GM04503 (cell line): ENCODE results near the gene BCL2.

Source experiments
- DNase-seq: peaks from one replicate; pipeline ENCODE4 v3.0.0-alpha.2; 2012; ENCODE audit warnings: low read depth

The BCL2 gene

DNA sequence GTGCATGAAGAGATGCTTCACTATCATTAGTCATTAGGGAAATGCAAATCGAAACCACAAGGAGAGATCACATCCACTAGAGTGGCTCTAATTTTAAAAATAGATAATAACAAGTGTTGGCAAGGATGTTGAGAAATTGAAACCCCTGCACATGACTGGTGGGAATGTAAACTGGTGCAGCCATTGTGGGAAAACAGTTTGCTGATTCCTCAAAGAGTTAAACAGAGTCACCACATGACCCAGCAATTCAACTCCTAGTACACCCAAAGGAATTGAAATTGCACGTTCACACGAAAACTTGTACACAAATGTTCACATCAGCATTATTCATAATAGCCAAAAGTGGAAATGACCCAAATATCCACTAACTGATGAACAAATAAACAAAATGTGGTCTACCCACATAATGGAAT, 179.5 kb downstream of the BCL2 start:
- DNase-seq: no peak

DNA sequence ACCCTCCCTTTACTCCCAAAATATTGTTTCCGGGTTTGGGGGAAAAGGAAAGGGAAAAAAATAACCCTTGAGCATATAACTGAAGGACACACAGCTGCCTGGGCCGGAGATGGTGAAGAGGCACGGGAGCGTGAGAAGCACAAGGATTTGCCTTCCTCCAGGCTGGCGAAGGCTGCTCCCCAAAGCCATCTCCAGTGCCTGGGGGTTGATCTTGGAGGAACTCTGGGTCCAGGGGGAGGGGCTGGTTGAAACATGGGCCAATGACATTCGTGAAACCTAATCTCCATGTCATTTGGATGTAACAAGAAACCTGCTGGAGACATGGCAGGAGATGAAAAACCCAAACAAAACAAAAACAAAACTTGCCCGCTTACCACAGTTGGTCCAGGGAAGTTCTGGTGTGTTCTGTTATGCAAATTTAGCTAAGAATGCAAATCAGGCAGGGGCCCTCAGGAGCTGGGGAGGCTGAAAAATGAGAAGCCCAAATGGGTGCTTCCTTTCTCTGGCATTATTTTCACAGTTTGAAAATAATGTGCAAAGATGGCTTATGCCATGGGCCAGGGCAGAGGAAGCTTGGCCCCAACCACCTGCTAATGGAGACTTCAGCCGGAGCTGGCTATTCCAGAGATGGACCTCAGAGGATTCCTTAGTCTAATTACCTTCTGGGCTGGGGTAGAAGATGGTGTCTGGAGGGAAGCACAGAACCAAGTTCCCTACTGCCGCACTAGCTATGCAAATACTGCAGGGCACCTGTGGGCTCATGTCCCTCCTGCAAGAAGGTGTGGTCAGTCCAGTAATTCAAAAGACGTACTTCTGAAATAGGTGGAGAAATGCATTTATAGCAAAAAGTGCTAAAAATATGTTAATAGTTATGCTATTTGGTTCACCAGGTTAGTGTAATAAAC, 180.9 kb downstream of the BCL2 start:
- no peak for DNase-seq

DNA sequence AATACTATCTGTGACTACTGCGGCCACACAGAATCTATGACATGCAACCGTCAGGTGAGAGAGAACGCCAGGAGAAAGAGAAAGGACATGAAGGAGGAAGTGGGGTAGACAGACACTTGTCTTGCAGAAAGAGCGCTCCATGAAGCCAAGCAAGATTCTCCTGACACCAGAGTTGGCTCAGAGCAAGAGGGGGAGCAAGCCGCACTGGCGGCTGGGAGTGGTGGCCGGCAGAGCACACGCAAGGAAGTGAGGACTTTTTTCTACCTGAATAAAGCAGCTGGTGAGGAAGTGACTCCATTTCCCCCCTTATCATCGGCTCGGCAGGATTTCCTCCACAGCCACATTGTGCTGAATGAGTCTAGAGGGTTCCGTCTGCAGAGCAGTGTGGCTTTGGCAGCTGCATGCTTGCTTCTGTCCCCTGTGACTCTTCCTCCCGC, 181.6 kb downstream of the BCL2 start:
- DNase-seq: no peak

DNA sequence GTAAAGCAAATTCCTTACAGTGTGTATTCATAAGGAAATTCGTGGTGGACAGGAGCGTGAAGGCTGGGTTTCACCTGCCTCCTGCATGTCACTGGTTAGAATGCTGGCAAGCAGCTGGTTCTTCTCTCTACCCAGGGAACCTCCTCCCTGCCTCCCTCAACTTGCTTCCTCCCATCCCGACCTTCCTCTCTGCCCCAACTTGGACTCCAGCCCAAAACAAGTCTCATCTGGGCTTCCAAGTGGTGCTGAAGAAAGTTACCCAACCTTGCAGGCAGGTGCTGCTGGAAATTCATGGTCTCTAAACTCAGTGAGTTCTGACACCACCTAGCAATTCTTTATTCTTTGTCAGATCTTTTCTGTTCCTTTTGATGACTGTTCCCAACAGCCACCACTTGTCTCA, 184.5 kb downstream of the BCL2 start:
- no peak for DNase-seq

DNA sequence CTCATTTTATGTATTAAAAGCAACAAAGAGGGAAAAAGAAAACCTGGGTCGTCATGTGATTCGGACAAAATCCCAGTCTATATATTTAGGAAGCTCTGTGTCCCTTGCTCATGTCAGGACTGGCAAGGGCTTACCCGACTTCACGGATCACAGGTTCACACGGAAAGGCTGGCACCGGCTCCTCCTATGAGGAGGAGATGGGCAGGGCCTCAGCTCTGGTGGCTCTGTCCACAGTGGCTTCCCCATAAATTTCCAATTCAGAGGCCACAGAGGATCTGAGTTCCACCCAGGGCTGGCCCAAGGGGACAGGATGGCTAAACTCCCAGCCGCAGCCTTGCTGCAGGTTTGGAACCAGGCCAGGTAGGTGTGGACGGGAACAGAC, 186.8 kb downstream of the BCL2 start:
- no peak for DNase-seq

DNA sequence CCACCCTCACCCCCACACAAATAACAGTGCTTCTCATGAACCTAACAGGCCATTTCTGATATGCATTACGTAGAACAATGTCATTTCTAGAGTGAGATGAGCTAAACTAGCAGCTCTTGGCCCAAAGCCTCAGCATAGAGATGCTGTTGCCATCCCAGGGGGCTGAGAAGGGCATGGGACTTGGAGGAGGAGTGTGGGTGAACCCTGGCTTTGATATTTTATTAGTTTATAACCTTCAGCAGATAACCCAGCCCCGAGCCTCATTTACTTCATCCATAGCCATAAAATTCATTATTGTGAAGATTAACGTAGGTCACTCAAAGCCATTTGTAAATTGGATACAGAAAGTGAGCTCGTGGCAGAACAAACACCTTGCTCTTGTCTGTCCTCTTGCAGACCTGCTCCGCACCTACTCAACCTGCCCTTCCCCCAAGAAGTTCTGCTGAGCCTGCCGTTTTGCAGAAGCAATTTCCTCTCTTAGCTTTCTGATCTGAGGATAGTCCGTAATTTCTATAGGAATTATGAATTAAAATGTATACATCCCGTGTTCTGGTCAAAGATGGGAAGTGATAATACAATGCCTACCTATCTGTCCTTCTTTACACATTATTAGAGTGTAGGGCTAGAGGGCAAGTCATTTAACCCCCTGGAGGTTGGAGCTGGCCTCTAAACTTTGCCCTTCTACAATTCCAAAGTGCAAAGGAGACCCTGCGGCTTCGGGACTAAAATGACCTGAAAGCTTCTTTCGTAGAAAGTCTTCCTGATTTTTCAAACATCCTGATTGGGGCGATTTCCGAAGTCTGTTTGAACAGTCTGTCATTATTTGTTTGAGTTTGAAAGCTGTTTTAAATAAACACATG, 187.4 kb downstream of the BCL2 start:
- no peak for DNase-seq

DNA sequence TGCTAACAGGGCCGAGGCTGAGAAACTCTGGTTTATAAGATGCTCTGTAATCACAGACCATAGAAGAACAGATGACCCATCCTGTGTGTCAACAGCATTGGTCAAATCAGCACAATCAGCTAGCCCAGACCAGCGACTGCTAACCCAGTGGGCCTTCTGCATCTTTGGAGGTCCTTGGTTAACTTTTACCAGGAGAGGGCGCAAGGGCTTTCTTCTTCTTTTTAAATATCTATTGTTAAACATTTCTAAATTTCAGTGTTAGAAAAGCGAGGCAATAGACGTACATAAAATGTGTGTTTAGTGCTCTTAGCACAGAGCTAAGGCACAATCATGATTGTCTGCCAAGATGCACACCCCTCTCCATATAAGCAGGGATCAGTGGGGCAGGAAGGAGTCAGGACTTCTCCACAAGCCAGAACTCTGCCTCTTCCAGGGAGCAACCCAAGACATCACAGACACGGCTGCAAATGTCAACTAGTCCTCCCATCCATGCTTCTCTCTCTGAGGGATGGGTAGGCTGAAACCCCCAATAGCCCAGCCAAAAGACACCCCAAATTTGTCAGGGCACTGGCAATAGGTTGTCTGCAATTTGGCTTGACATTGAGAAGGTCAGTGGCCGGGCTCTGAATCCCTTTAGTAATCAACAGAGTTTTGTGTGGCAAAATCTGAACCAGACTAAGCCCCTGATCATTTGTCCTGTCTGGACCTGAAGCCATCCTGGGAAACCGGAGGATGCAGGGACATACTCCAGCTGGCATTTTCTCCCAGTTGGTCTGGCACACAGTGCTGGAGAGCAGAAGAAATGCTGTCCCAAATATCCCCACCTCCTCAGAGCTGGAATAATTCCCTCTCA, 188.2 kb downstream of the BCL2 start:
- DNase-seq: no peak

DNA sequence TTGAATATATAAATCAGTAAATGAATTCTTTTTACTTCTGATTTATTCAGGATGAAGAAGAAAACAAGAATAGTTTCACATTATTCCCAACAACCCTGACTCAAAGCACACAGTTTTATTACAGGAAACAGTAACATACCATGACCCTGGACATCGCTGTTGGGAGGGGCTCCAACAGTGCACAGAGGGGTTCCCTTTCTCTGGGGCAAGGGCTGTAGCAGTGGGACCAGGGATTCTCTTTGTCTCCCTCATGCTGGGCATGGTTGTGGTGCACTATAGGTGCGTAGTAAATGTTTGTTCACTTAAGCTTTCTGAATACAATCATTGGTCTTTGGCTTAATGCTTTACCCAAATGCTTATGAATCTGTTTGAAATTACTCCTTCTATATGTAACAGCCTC, 189.4 kb downstream of the BCL2 start:
- no peak for DNase-seq

DNA sequence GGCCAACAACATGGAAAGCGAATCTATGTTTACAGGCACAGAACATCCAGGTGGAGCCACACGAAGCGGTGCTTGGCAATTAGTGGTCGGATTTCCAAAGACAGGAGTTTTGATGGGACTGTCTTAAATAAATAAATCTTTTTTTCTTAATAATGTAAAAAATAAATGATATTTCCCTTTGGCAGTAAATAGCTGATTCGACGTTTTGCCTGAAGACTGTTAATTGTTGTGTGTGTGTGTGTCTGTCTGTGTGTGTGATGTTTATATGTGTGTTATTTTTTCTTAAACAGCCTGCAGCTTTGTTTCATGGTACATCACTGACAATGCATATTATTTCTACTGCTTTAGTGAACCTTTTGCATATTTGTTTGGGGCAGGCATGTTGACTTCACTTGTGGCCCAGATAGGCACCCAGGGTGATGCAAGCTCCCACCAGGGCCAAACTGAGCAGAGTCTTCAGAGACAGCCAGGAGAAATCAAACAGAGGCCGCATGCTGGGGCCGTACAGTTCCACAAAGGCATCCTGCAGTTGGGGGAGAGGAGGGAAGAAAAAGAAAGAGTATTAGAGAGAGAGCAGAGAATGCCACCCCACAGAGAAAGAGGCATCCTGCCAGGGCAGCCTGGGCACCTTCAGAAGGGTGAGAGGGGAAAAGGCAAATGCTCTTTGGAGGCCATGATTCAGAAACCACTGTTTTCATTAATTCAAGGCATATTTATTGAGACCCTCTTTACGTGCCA, 191.2 kb downstream of the BCL2 start:
- DNase-seq: no peak

DNA sequence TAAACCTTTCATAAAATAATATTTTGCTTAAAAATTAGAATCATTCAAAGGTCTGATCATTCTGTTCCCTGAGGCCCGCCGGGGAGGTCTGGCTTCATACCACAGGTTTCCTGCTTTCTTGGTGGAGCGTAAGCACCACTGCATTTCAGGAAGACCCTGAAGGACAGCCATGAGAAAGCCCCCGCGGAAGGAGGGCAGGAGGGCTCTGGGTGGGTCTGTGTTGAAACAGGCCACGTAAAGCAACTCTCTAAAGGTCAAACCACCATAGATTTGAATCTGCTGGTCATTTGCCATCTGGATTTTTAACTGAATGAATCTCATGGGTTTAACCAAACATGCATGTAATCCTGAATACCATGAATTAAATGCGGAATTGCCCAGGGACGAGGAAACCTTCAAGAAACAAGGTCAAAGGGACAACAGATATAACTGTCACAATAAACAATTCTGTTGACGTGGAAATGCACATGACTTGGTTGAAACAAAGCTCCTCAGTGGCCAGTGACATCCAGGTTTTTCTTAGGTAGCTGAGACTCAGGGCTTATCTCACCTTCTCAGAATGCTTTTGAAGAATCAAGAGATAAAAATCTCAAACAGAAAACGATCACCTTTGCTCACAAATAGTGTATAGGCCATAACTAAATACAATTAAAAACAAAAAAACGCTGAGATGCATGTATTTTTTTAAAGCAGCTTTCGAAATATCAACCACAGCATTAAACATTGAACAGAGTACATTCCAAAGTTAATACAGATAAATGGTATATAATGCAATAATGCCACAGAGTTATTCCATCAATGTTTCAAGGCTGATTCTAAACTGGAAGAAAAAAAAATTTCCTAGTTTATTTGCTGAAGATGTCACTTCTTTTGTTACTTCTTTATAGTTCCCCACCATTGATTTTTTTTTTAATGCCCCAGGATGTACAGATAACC, 193.2 kb downstream of the BCL2 start:
- no peak for DNase-seq

DNA sequence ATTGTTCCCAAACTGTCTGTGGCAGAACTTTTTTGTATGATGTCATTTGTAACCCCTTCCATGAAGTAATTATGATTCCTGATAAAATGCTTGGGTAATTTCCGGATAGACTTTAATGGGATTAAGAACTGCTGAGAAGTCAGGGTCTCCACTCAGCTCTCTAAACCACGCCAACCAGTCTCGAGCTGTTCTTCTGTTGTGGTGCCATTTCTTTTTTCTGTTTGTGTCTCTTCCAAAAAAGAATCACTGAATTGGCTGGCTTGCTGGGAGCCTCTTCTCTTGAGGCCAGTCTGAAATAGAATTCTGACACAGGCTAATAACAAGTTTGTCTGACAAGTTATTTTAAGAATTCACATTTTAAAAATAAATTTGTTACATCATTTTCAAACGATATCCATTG, 198.9 kb downstream of the BCL2 start:
- no peak for DNase-seq

DNA sequence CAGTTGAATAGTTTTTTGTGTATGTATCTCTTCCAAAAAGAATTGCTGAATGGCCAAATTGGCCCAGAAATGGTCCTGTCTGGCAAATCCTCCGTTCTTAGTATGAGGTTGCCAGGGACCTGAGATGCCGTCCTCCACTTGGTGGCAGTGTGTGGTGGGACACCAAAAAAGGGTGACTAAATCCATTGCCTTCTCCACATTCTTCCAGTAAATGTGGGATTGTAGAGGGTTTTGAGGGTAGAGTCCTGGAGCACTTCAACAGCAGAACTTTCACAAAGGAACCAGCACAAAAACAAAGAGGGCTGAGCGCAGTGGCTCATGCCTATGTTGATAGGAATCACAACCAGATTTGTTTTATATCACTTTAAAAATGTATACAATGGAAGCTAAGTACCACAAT, 199.9 kb downstream of the BCL2 start:
- DNase-seq: no peak

DNA sequence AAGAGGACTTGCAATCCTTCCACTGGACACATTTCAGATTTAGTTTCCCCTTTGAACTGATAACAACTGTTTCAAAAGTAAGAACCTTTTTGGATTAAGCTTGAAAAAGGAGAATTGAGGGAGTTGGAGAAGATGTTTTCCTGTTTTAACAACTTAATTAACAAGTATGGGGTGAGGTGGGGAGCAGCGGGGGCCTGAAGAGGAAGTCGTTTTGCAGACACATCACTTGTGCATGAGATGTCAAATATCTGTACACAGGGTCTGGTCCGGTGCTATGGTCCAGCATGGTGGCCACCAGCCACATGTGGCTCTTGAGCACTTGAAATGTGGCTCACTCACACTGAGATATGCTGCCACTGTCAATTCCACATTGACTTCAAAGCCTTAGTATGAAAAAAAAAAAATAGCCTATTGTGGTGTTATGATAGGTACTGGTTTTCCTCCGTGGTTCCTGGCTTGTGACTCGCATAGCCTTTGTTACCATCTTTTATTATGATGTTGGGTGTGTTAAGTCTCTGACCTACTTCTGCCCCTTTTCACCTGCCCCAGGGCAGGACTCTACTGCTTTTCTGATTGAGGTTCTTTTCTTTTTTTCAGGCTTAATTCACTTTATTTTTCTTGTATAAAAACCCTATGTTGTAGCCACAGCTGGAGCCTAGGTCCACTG, 205.5 kb downstream of the BCL2 start:
- DNase-seq: no peak

DNA sequence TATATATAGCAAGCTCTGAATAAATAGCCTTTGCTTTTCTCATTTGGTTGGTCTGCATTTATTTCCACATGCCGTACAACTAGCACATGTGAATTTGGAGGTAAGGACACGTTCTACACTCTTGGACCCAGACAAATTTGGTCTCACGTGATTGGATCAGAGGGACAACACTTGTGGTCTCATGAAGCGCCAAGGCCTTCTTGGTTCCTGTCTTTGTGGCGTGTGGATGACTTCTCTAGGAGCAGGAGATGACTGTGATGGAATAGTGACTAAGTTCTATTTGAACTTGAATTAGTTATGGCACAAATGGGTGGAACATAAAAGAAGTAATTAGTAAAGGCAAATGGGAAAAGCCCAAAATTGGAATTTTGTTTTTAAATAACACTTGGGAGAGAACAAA, 206.9 kb downstream of the BCL2 start:
- DNase-seq: no peak

DNA sequence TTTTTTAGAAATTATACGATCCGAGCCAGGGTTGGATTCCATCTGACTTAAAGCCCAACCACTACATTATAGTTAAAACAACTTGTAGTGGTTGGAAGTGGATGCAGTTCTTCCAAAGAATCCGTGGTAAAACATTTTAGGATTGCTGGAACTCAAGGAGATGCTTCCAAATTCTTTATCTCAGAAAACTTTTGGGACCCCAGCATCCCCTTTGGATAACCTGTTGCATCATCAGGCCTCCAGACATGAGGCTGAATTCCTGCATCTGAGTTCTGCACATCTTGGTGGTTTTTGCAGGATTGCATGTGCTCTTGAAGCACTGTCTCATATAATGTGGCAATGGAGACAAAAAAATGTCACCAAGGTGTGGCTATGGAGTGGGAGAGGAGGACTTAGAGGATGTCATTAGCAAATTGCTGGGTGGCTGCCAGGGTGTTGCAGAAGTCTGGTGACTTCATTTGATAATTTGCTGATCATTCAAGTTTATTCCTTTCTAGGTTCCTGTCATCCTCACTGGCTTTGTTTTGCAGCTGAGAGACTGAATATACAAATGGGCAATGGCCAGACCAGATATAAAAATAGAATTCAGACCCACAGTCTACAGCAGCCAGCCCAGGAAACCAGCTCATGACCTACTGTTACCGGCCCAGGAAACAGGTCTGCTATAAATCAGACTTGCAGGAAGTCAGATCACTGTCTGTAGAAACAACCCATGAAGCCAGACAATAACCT, 207.7 kb downstream of the BCL2 start:
- no peak for DNase-seq

DNA sequence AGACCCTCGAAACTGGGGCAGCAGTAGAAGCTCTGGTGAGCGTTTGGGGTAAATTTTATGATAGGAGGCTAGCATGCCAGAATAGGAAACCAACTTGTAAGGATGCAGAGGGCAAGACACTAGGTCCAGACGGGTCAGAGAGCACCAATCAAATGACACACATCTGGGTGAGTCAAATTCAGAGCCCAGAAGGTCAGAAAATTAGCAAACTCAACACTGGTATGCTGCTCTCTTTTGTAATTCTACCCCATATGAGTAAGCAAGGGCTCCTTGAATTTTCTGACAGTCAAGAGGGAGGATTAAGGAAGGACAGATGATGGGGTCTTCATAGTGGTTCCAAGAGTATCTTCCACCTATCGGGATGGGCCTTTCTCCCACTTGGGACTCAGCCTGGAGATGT, 209.8 kb downstream of the BCL2 start:
- no peak for DNase-seq

DNA sequence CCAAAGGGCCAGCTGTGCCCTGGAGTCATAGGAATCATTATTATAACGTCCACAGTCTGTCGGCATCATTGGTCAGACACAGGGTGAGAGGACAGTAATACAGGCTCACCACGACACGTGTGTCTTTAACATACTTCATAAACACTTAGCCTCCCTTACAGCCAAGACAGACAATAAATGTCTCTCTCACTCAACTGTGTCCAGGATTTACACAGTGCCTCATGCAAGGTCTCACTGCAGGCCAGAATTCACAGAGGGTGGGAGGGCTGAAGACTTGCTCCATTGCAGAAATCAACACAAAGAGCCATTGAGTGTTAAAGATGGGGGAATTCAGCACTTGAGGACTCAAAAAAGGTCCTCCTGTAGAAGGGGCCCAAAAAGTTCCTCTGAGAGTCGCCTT, 210.5 kb downstream of the BCL2 start:
- no peak for DNase-seq

DNA sequence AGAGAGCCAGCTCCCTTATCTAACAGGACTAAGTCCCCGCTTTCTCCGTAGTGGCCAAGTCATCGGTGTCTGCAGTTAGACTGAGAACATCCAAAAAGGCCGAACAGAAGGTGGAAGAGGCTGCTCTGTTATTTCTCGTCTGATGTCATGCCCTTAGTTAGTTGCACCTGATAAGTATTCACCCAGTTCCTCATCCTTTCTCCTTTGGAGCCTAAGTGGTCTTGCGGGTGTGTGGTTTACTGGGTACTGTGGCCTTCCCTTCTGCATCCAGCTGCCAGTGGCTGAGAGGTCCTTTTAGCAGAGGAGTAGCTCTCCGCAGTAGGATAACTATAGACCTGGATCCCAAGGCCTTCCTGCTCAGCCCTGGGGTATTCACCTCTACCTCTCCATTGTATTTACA, 211.6 kb downstream of the BCL2 start:
- DNase-seq: no peak

DNA sequence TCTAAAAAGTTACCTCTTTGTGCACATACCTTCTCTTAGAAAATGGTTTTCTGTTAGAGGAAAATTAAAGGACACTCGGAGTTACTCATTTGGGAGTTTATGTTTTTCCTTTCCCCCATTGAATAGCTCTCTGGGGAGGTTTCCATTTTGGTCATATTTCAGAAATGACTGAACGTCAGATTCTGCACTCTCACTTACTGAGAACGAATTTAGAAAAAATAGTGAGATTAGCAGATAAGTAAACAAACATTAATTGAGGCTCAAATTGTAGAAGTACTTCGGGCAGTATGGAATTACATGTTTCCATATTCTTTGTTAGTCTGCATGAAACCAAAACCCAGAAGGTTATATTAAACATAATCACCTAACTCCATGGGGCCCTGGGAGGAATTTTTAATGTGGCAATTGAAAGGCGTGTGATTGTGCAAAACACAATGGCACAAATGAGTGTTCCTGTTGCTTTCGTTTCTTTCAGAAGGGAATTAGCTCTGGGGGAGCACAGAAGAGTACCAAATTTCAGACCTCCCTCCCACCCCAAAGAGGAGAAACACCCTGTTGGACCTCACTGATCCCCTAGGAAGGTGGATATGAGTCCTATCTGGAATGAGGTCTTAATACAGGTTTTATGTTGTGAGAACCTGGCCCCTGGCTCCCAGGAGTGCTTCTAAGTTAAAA, 212.3 kb downstream of the BCL2 start:
- DNase-seq: no peak
